ENCODE measurements around the gene CCDC152. TPM values are rescaled to one million over a fixed set of nuclear protein-coding genes. Genes with fewer than 3 reads are reported as not detected.

Gene CCDC152
- total and polyA plus RNA-seq, 2 donors (not counting 3 experiments of a cell fraction or from before 2014, with no cell fraction given) = 0.48 to 2.8 TPM

- ChIA-PET POLR2A (no interaction called here), CTCF (interaction anchor here (0.8 to 1.6 kb wide), 4 partner anchors 8 to 41 kb away, joined by 3 to 7 read pairs (median 4); no protein-coding TSS in a partner anchor)
- Histone ChIP-seq H3K79me2 (ENCODE audit: control insufficient read depth, insufficient read depth, low read length) (no peaks in the 10 kb centered on the region), H3K9ac (replicated peaks; ENCODE audit: extremely low read depth, insufficient read depth, low read length) (no peak overlapping the region), H4K20me1 (replicated peaks; ENCODE audit: control insufficient read depth, extremely low read depth, insufficient read depth, low read length) (no peaks in the 10 kb centered on the region), H3K36me3 (ENCODE audit: control insufficient read depth in 2 of 2, extremely low read depth in 1 of 2, insufficient read depth in 2 of 2, low read length in 2 of 2) (no peaks in the 10 kb centered on the region), H2AFZ (ENCODE audit: low read depth, low read length) (no peak overlapping the region), H3K9me3 (replicated peaks; ENCODE audit: control insufficient read depth, insufficient read depth, low read length) (no peaks in the 10 kb centered on the region), H3K27me3 (ENCODE audit: control insufficient read depth in 2 of 2, insufficient read depth in 2 of 2, low read length in 2 of 2) (no peaks in the 10 kb centered on the region), H3K9me1 (replicated peaks; ENCODE audit: control insufficient read depth, extremely low read depth, insufficient read depth, low read length) (no peaks in the 10 kb centered on the region), H3K27ac (ENCODE audit: insufficient read depth, low read depth, low read length) (no peak overlapping the region), H3K4me1 (ENCODE audit: control insufficient read depth, extremely low read depth, insufficient read depth, low read length) (no peaks in the 10 kb centered on the region), H3K4me3 (replicated peaks in 1 of 3; ENCODE audit: insufficient read depth in 1 of 3, low read depth in 1 of 3, low read length in 3 of 3) (no peak overlapping the region), H3K4me2 (ENCODE audit: insufficient read depth, low read length) (no peak overlapping the region)
- no TSS peak for BruUV-seq (replicated peaks)
- intact Hi-C loops (cut with micrococcal nuclease) (loop anchor here (10.0 kb wide), 1 partner anchor 364 kb away; no protein-coding TSS in a partner anchor), dilution Hi-C loops (cut with MboI; ENCODE audit: extremely low pct_ligation_motif_present, low sequenced_read_pairs) (no loop called here)
- FAIRE-seq = no peak
- no peak for TF ChIP-seq FOS (IDR thresholded peaks at IDR 0.05; ENCODE audit: borderline replicate concordance, insufficient read depth, low read length)
- no peak for TF ChIP-seq EZH2 (IDR thresholded peaks at IDR 0.05; ENCODE audit: borderline replicate concordance, low read depth, low read length, severe bottlenecking)
- no peak for TF ChIP-seq CTCF (IDR thresholded peaks at IDR 0.05; ENCODE audit: extremely low read depth in 1 of 2, insufficient read depth in 1 of 2, low read depth in 1 of 2, low read length in 2 of 2)
- TF ChIP-seq GATA2 (IDR thresholded peaks at IDR 0.05; ENCODE audit: insufficient read depth, insufficient read length, low read depth, low read length) = no peak
- no peak for TF ChIP-seq MYC (IDR thresholded peaks at IDR 0.05; ENCODE audit: low read depth, low read length)
- no peak for TF ChIP-seq JUN (IDR thresholded peaks at IDR 0.05; ENCODE audit: borderline replicate concordance, insufficient read depth, insufficient read length, low read depth)
- no peak for TF ChIP-seq POLR2A (IDR thresholded peaks at IDR 0.05; ENCODE audit: low read depth, low read length)
- no peak for TF ChIP-seq POLR2AphosphoS5 (IDR thresholded peaks at IDR 0.05; ENCODE audit: insufficient read depth, low read depth, low read length)
- TF ChIP-seq MAX (IDR thresholded peaks at IDR 0.05; ENCODE audit: insufficient read depth, insufficient read length) = no peak
- DNase-seq (ENCODE audit: low read depth, low spot score) = no peak
Measured at GRCh38 chr5:42740920-42741319, 15.7 kb upstream of the CCDC152 start.
